ENCODE data around the gene MYOM1.
A peak's percentile ranks its signal among the peaks of the same experiment; 100 is the strongest.
"Not testable (repeated sequence)": the region's sequence is repeated elsewhere in the genome, so short reads cannot be mapped to it uniquely, and the experiment has no call there.

MYOM1 gene

GRCh38 chr18:3083766-3084165, 136.0 kb downstream of the MYOM1 start:
- Mint-ChIP-seq H3K27me3 (no peaks in the 10 kb centered on the region), H3K4me1 (no peaks in the 10 kb centered on the region), H3K36me3 (no peaks in the 10 kb centered on the region), H3K9me3 (no peaks in the 10 kb centered on the region), H3K27ac (no peak overlapping the region), H3K4me3 (no peak overlapping the region)
- DNase-seq (no peak), ATAC-seq (replicated peaks) (no peak)

GRCh38 chr18:3081584-3081991, 138.2 kb downstream of the MYOM1 start:
- H3K27ac Mint-ChIP-seq, result no peak overlapping the region
- no peaks in the 10 kb centered on the region for H3K9me3 Mint-ChIP-seq
- no peak overlapping the region for H3K4me3 Mint-ChIP-seq
- H3K4me1 Mint-ChIP-seq, result no peaks in the 10 kb centered on the region
- peaks cover 0 to 1% of the 10 kb centered on the region in 2 donors for H3K36me3 Mint-ChIP-seq
- ATAC-seq (replicated peaks), result no peak
- H3K27me3 Mint-ChIP-seq, result no peaks in the 10 kb centered on the region
- DNase-seq, result no peak

- ATAC-seq (replicated peaks), result no peak
- peaks cover 0 to 1% of the 10 kb centered on the region in 2 donors for H3K36me3 Mint-ChIP-seq
- H3K4me1 Mint-ChIP-seq, result no peaks in the 10 kb centered on the region
Observed at GRCh38 chr18:3079653-3080052, 140.1 kb downstream of the MYOM1 start.

GRCh38 chr18:3075491-3075890, 144.3 kb downstream of the MYOM1 start:
- no peaks in the 10 kb centered on the region for H3K9me3 Mint-ChIP-seq
- no peaks in the 10 kb centered on the region for H3K4me1 Mint-ChIP-seq
- H3K27me3 Mint-ChIP-seq, result no peaks in the 10 kb centered on the region
- peaks cover 0 to 1% of the 10 kb centered on the region in 2 donors for H3K36me3 Mint-ChIP-seq
- H3K4me3 Mint-ChIP-seq, result no peak overlapping the region
- DNase-seq (no peak), ATAC-seq (replicated peaks) (no peak)
- peak overlapping the region; percentile 25 for H3K27ac Mint-ChIP-seq

More at GRCh38 chr18:3079653-3080052, 140.1 kb downstream of the MYOM1 start:
- no peak overlapping the region for H3K4me3 Mint-ChIP-seq
- no peak overlapping the region for H3K27ac Mint-ChIP-seq
- no peak for DNase-seq
- no peaks in the 10 kb centered on the region for H3K27me3 Mint-ChIP-seq
- H3K9me3 Mint-ChIP-seq, result no peaks in the 10 kb centered on the region

GRCh38 chr18:3074087-3074486, 145.7 kb downstream of the MYOM1 start:
- no peak overlapping the region for H3K4me3 Mint-ChIP-seq
- no peaks in the 10 kb centered on the region for H3K27me3 Mint-ChIP-seq
- H3K27ac Mint-ChIP-seq, result no peak overlapping the region
- H3K36me3 Mint-ChIP-seq, result peaks cover 0 to 1% of the 10 kb centered on the region in 2 donors
- no peak for ATAC-seq (replicated peaks)
- peaks cover 7 to 9% of the 10 kb centered on the region in 2 donors for H3K4me1 Mint-ChIP-seq
- H3K9me3 Mint-ChIP-seq, result no peaks in the 10 kb centered on the region
- DNase-seq, result no peak

GRCh38 chr18:3073353-3073752, 146.4 kb downstream of the MYOM1 start:
- not testable (repeated sequence) for H3K27me3 Mint-ChIP-seq; DNase-seq; H3K4me1 Mint-ChIP-seq; H3K36me3 Mint-ChIP-seq; H3K4me3 Mint-ChIP-seq; ATAC-seq (replicated peaks); H3K27ac Mint-ChIP-seq; H3K9me3 Mint-ChIP-seq

- no peak overlapping the region for H3K27ac Mint-ChIP-seq
- H3K9me3 Mint-ChIP-seq, result no peaks in the 10 kb centered on the region
- no peak for DNase-seq
- H3K4me3 Mint-ChIP-seq, result no peak overlapping the region
- H3K4me1 Mint-ChIP-seq, result peaks cover 12% of the 10 kb centered on the region in 2 donors
- no peak for ATAC-seq (replicated peaks)
- no peaks in the 10 kb centered on the region for H3K36me3 Mint-ChIP-seq
- no peaks in the 10 kb centered on the region for H3K27me3 Mint-ChIP-seq
Observed at GRCh38 chr18:3071676-3072075, 148.1 kb downstream of the MYOM1 start.

- H3K4me3 Mint-ChIP-seq, result peak overlapping the region in 1 of 2 donors; percentile 25
- H3K36me3 Mint-ChIP-seq, result peaks cover 0 to 2% of the 10 kb centered on the region in 2 donors
- ATAC-seq (replicated peaks) (peak in 1 of 2 donors; percentile 57), DNase-seq (no peak)
- H3K27me3 Mint-ChIP-seq, result no peaks in the 10 kb centered on the region
- no peaks in the 10 kb centered on the region for H3K9me3 Mint-ChIP-seq
- H3K27ac Mint-ChIP-seq, result peak overlapping the region; percentile 62
- H3K4me1 Mint-ChIP-seq, result peaks cover 12% of the 10 kb centered on the region in 2 donors
Observed at GRCh38 chr18:3069671-3070433, 149.9 kb downstream of the MYOM1 start.

- no peaks in the 10 kb centered on the region for H3K9me3 Mint-ChIP-seq
- DNase-seq, result no peak
- peaks cover 14 to 19% of the 10 kb centered on the region in 2 donors for H3K4me1 Mint-ChIP-seq
- no peaks in the 10 kb centered on the region for H3K27me3 Mint-ChIP-seq
- peaks cover 0 to 2% of the 10 kb centered on the region in 2 donors for H3K36me3 Mint-ChIP-seq
- no peak overlapping the region for H3K27ac Mint-ChIP-seq
- H3K4me3 Mint-ChIP-seq, result peak overlapping the region; percentile 25 to 33
- ATAC-seq (replicated peaks), result no peak
Observed at GRCh38 chr18:3067722-3068121, 152.0 kb downstream of the MYOM1 start.

- Mint-ChIP-seq H3K27me3 (no peaks in the 10 kb centered on the region), H3K4me3 (no peak overlapping the region), H3K36me3 (peaks cover 0 to 2% of the 10 kb centered on the region in 2 donors), H3K9me3 (no peaks in the 10 kb centered on the region), H3K4me1 (peaks cover 14 to 22% of the 10 kb centered on the region in 2 donors), H3K27ac (no peak overlapping the region)
- DNase-seq (no peak), ATAC-seq (replicated peaks) (no peak)
Observed at GRCh38 chr18:3067165-3067661, 152.6 kb downstream of the MYOM1 start.

- no peak overlapping the region for H3K4me3 Mint-ChIP-seq
- ATAC-seq (replicated peaks), result no peak
- no peak for DNase-seq
- no peaks in the 10 kb centered on the region for H3K27me3 Mint-ChIP-seq
- no peak overlapping the region for H3K27ac Mint-ChIP-seq
- no peaks in the 10 kb centered on the region for H3K9me3 Mint-ChIP-seq
- H3K36me3 Mint-ChIP-seq, result peaks cover 0 to 2% of the 10 kb centered on the region in 2 donors
- peaks cover 18 to 29% of the 10 kb centered on the region in 2 donors for H3K4me1 Mint-ChIP-seq
Observed at GRCh38 chr18:3066341-3067110, 153.2 kb downstream of the MYOM1 start.

GRCh38 chr18:3063766-3064165, 156.0 kb downstream of the MYOM1 start:
- H3K4me1 Mint-ChIP-seq, result peaks cover 19 to 37% of the 10 kb centered on the region in 2 donors
- ATAC-seq (replicated peaks); H3K27ac Mint-ChIP-seq; H3K36me3 Mint-ChIP-seq; DNase-seq; H3K27me3 Mint-ChIP-seq; H3K4me3 Mint-ChIP-seq; H3K9me3 Mint-ChIP-seq: not testable (repeated sequence)

- peak; percentile 10 for DNase-seq
- H3K4me3 Mint-ChIP-seq, result no peak overlapping the region
- peak; percentile 69 to 73 for ATAC-seq (replicated peaks)
- H3K9me3 Mint-ChIP-seq, result no peaks in the 10 kb centered on the region
- peaks cover 24 to 36% of the 10 kb centered on the region in 2 donors for H3K4me1 Mint-ChIP-seq
- H3K36me3 Mint-ChIP-seq, result peaks cover 0 to 2% of the 10 kb centered on the region in 2 donors
- H3K27me3 Mint-ChIP-seq, result no peaks in the 10 kb centered on the region
- H3K27ac Mint-ChIP-seq, result no peak overlapping the region
Observed at GRCh38 chr18:3062798-3063680, 156.7 kb downstream of the MYOM1 start.
